ENCODE measurements around the gene STAC. TPM values are rescaled to one million over a fixed set of nuclear protein-coding genes. Genes with fewer than 3 reads are reported as not detected.

STAC gene
- total and polyA plus RNA-seq, 4 donors = 0.21 to 0.56 (median 0.39) TPM

- Histone ChIP-seq H3K27ac (ENCODE audit: low read depth in 1 of 2, low read length in 2 of 2) (no peak overlapping the region), H3K4me1 (ENCODE audit: control insufficient read depth in 4 of 4, insufficient read depth in 4 of 4, low read length in 3 of 4) (no peaks in the 10 kb centered on the region), H3K36me3 (ENCODE audit: control insufficient read depth in 4 of 4, insufficient read depth in 3 of 4, low read depth in 1 of 4, low read length in 3 of 4) (no peaks in the 10 kb centered on the region), H3K9ac (ENCODE audit: low read depth in 1 of 2, low read length in 2 of 2) (no peak overlapping the region), H3K4me3 (ENCODE audit: low read depth in 1 of 3, low read length in 3 of 3) (no peak overlapping the region), H3K27me3 (ENCODE audit: control insufficient read depth in 4 of 4, insufficient read depth in 4 of 4, low read length in 3 of 4) (no peaks in the 10 kb centered on the region), H3K9me3 (ENCODE audit: control insufficient read depth in 4 of 4, low read length in 3 of 4) (no peaks in the 10 kb centered on the region)
- whole genome bisulfite sequencing = 90% methylated on average over 1 of the region's 1 CpG
- DNase-seq (ENCODE audit: low spot score) = no peak
- TF ChIP-seq MAX (IDR thresholded peaks at IDR 0.05) = no peak
These were observed 121.3 kb downstream of the STAC start for GRCh38 chr3:36501616-36502015.

- Histone ChIP-seq H3K9me3 (ENCODE audit: control insufficient read depth in 4 of 4, low read length in 3 of 4) (no peaks in the 10 kb centered on the region), H3K9ac (ENCODE audit: low read depth in 1 of 2, low read length in 2 of 2) (no peak overlapping the region), H3K27me3 (ENCODE audit: control insufficient read depth in 4 of 4, insufficient read depth in 4 of 4, low read length in 3 of 4) (no peaks in the 10 kb centered on the region), H3K27ac (ENCODE audit: low read depth in 1 of 2, low read length in 2 of 2) (no peak overlapping the region), H3K4me3 (ENCODE audit: low read depth in 1 of 3, low read length in 3 of 3) (no peak overlapping the region), H3K4me1 (ENCODE audit: control insufficient read depth in 4 of 4, insufficient read depth in 4 of 4, low read length in 3 of 4) (no peaks in the 10 kb centered on the region), H3K36me3 (ENCODE audit: control insufficient read depth in 4 of 4, insufficient read depth in 3 of 4, low read depth in 1 of 4, low read length in 3 of 4) (no peaks in the 10 kb centered on the region)
- no peak for DNase-seq (ENCODE audit: low spot score)
- TF ChIP-seq HNF4A (conservative IDR thresholded peaks at IDR 0.05) = no peak
- TF ChIP-seq YY1 (IDR thresholded peaks at IDR 0.05) = no peak
- no peak for TF ChIP-seq RAD21 (IDR thresholded peaks at IDR 0.05)
- TF ChIP-seq REST (IDR thresholded peaks at IDR 0.05) = no peak
- TF ChIP-seq ZBTB33 (IDR thresholded peaks at IDR 0.05) = no peak
- TF ChIP-seq MAX (IDR thresholded peaks at IDR 0.05) = no peak
- no peak for TF ChIP-seq FOXA1 (IDR thresholded peaks at IDR 0.05)
- no peak for TF ChIP-seq JUND (IDR thresholded peaks at IDR 0.05)
- no peak for TF ChIP-seq ATF3 (IDR thresholded peaks at IDR 0.05)
- no peak for TF ChIP-seq SP1 (IDR thresholded peaks at IDR 0.05)
- no peak for TF ChIP-seq GABPA (IDR thresholded peaks at IDR 0.05 in 1 of 2, conservative IDR thresholded peaks at IDR 0.05 in 1 of 2)
- no peak for TF ChIP-seq NR2F2 (IDR thresholded peaks at IDR 0.05)
- TF ChIP-seq FOXA2 (IDR thresholded peaks at IDR 0.05) = no peak
- WGBS = 75% methylated on average over 2 of the region's 2 CpGs
These were observed 125.1 kb downstream of the STAC start for GRCh38 chr3:36505393-36505792.
